Activated B cell treated with CpG ODN at 0.5 μM for 24 hours (primary cell): ENCODE data around the gene ELP2. TPM values are rescaled to one million over a fixed set of nuclear protein-coding genes. Genes with fewer than 3 reads are reported as not detected.
A peak's percentile ranks its signal among the peaks of the same experiment; 100 is the strongest.

ENCODE experiments used
- ATAC-seq: fragments of 200-7000 bp; cut with Tn5 transposase; one replicate; pipeline ENCODE4 v1.10.0; 2021; ENCODE audit warnings: low read depth, mild to moderate bottlenecking, moderate library complexity
- CTCF ChIA-PET: fragments of 350-600 bp; sonication (Branson Sonifier 250); formaldehyde crosslinking; loops from one replicate; lab custom pipeline; 2021; ENCODE audit warnings: antibody characterized with exemption; lab: Charles Lee
- POLR2A ChIA-PET: fragments of 350-600 bp; sonication (Branson Sonifier 250); formaldehyde crosslinking; loops from one replicate; lab custom pipeline; 2021; ENCODE audit warnings: antibody characterized with exemption; lab: Charles Lee
- DNase-seq: peaks from one replicate; pipeline ENCODE4 v3.0.0; 2022
- H3K27ac Mint-ChIP-seq: one replicate; pipeline ENCODE4 v1.8.0; 2020; ENCODE audit warnings: mixed read lengths
- H3K27me3 Mint-ChIP-seq: one replicate; pipeline ENCODE4 v1.8.0; 2021; ENCODE audit warnings: mixed read lengths
- H3K36me3 Mint-ChIP-seq: one replicate; pipeline ENCODE4 v1.8.0; 2021; ENCODE audit warnings: low read depth, mixed read lengths
- H3K4me1 Mint-ChIP-seq: one replicate; pipeline ENCODE4 v1.8.0; 2021; ENCODE audit warnings: mixed read lengths
- H3K4me3 Mint-ChIP-seq: one replicate; pipeline ENCODE4 v1.8.0; 2020; ENCODE audit warnings: mild to moderate bottlenecking, mixed read lengths
- H3K9me3 Mint-ChIP-seq: one replicate; pipeline ENCODE4 v1.8.0; 2020; ENCODE audit warnings: mixed read lengths
- intact Hi-C: fragments of 100-400 bp; cut with micrococcal nuclease; formaldehyde crosslinking; loops from one replicate; pipeline ENCODE4 v1.15.1; 2024
- total RNA-seq: library from RNA; stranded (reverse); gene quantifications from 2 replicates; pipeline ENCODE4 v1.2.3, GENCODE V29; 2022
- TF ChIP-seq, protein P1 (sequence below): fragments of 200-600 bp; IDR thresholded peaks from one replicate; pipeline ENCODE4 v1.8.0; 2022; ENCODE audit warnings: antibody characterized with exemption, mild to moderate bottlenecking

ELP2 gene
- total RNA-seq, 1 donor from 2014 or later = 124 TPM

DNA sequence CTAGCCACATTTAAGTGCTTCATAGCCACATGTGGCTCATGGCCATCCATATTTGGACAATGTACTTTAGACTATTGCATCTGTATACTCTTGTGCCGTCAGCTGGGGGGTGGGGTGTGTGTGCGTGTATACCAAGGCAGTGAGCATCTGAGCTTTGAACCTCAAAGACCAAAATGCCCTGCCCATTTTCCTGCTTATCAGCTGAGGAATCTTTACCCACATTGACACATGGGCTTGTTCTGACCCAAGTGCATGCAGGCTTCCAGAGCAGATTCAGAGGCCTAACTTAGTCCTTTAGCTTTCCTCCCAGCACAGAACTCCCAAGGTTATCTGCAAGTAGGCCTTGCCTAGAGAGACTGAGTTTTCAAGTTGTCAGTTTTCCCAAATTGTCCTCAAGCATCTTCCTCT, 46.5 kb downstream of the ELP2 start:
- intact Hi-C loops = no loop called here
- ATAC-seq (no peak), DNase-seq (no peak)
- H3K4me1 Mint-ChIP-seq = peaks cover 17% of the 10 kb centered on the region
- TF ChIP-seq, protein P1, sequence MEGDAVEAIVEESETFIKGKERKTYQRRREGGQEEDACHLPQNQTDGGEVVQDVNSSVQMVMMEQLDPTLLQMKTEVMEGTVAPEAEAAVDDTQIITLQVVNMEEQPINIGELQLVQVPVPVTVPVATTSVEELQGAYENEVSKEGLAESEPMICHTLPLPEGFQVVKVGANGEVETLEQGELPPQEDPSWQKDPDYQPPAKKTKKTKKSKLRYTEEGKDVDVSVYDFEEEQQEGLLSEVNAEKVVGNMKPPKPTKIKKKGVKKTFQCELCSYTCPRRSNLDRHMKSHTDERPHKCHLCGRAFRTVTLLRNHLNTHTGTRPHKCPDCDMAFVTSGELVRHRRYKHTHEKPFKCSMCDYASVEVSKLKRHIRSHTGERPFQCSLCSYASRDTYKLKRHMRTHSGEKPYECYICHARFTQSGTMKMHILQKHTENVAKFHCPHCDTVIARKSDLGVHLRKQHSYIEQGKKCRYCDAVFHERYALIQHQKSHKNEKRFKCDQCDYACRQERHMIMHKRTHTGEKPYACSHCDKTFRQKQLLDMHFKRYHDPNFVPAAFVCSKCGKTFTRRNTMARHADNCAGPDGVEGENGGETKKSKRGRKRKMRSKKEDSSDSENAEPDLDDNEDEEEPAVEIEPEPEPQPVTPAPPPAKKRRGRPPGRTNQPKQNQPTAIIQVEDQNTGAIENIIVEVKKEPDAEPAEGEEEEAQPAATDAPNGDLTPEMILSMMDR = no peak
- no peaks in the 10 kb centered on the region for H3K9me3 Mint-ChIP-seq
- peaks cover 66% of the 10 kb centered on the region for H3K36me3 Mint-ChIP-seq
- H3K4me3 Mint-ChIP-seq = no peak overlapping the region
- CTCF ChIA-PET = no interaction called here
- POLR2A ChIA-PET = no interaction called here
- H3K27ac Mint-ChIP-seq = no peak overlapping the region
- no peaks in the 10 kb centered on the region for H3K27me3 Mint-ChIP-seq

DNA sequence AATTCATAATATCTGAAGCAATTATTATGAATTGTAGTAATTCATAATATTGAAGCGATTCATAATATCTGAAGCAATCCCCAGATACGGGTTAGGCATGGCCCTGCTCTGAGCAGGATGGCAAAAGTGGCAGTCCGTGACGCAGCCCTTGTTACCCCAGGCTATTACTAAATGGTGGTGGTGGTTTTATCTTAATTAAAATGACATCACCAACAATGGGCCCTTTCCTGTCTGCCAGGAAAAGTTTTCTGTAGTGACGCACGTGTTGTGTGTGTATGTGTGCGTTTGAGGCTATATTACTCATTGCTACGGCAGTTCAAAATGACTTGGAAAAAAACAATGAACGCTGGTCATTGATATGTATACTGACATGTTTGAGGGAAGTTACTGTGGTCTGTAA, 47.0 kb downstream of the ELP2 start:
- H3K27ac Mint-ChIP-seq = no peak overlapping the region

DNA sequence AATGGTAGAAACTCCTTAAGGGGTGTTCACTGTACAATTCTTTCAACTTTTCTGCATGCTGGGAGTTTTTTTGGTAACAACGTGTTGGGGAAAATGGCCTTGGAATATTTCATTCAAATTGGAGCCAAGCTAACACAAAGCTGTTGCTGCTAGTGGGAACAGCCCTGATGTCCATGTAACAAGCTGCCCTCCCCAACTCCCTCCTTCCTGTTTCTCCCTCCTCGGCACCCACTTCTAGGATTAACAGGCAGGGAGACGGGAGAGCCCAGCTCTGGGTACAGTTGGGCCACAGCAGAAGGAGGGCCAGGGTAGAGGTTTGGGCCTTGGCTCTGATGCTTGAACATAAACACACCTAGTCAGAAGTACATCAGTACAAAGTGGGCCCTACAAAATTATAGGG, 48.2 kb downstream of the ELP2 start:
- TF ChIP-seq, protein P1 = no peak
- Mint-ChIP-seq H3K4me3 (no peak overlapping the region), H3K9me3 (no peaks in the 10 kb centered on the region), H3K27ac (peak overlapping the region; percentile 13), H3K36me3 (peaks cover 50% of the 10 kb centered on the region), H3K4me1 (peaks cover 17% of the 10 kb centered on the region), H3K27me3 (no peaks in the 10 kb centered on the region)
- DNase-seq (no peak), ATAC-seq (no peak)
- ChIA-PET CTCF (no interaction called here), POLR2A (no interaction called here)
- intact Hi-C loops = no loop called here

More for the DNA sequence above, 47.0 kb downstream of the ELP2 start:
- ChIA-PET CTCF (no interaction called here), POLR2A (no interaction called here)
- ATAC-seq = no peak
- TF ChIP-seq, protein P1 = no peak
- DNase-seq = no peak
- H3K9me3 Mint-ChIP-seq = no peaks in the 10 kb centered on the region
- intact Hi-C loops = no loop called here
- no peak overlapping the region for H3K4me3 Mint-ChIP-seq
- no peaks in the 10 kb centered on the region for H3K27me3 Mint-ChIP-seq
- peaks cover 17% of the 10 kb centered on the region for H3K4me1 Mint-ChIP-seq
- H3K36me3 Mint-ChIP-seq = peaks cover 60% of the 10 kb centered on the region

DNA sequence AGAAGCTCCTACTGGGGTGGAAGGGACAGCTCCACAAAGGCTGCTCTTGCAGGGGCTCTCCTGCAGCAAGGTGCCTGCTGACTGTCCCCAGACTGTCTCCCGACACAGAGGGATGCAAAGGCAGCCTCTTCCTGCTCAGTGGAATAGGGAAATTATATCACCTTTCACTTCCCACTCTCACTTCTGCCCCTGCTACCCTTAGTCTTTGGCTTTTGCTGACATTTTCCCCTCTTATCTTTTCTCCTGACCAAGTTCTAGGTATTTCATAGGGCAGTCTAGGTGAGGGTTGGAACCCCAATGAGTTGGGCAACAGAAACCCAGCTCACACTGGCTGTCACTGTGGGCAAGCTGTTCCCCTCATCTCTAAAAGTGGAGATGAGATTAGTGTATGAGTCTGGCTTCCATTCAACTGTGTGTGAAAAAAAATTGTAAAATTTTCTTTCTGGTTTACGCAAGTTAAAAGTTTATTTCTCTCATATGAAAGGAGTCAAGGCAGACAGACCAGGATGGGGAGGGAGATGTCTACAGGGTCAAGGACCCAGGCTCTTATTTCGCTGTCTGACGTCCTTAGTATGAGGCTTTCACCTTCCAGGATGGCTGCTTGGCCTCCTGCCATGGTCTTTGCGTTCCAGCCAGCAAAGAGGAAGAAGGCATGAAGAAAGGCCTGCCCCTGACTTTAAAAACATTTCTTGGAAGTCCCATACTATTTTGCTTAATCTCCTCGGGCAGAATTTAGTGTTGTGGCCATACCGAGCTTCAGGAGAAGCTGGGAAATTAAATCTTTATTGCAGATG, 50.1 kb downstream of the ELP2 start:
- Mint-ChIP-seq H3K9me3 (no peaks in the 10 kb centered on the region), H3K27me3 (no peaks in the 10 kb centered on the region), H3K4me1 (peaks cover 18% of the 10 kb centered on the region), H3K4me3 (no peak overlapping the region), H3K27ac (peak overlapping the region; percentile 69), H3K36me3 (peaks cover 34% of the 10 kb centered on the region)
- CTCF ChIA-PET = no interaction called here
- TF ChIP-seq, protein P1 = no peak
- no peak for ATAC-seq
- intact Hi-C loops = loop anchor here (10.0 kb wide), 1 partner anchor 655 kb away; no protein-coding TSS in a partner anchor
- DNase-seq = no peak
- POLR2A ChIA-PET = no interaction called here

DNA sequence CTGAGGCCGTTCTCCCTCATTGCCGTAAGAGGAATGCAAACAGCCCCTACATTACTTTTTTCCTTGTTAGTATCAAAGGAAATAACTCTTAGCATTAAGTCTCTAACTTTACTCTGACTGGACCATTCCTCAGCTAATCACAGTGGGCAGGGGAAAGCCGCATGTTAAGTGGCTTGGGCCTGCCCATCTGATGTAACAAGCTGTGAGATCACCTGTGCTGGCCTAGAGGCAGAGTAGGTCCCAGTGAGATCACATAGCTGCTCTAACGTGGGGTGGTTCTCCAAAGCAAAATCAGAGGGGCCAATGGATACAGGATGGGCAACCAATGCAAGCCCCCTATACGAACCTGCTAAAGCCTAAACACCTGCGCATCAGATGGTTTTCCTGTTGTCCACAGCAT, 51.7 kb downstream of the ELP2 start:
- TF ChIP-seq, protein P1 = no peak
- peaks cover 19% of the 10 kb centered on the region for H3K36me3 Mint-ChIP-seq
- DNase-seq (no peak), ATAC-seq (no peak)
- no peak overlapping the region for H3K27ac Mint-ChIP-seq
- H3K9me3 Mint-ChIP-seq = no peaks in the 10 kb centered on the region
- H3K27me3 Mint-ChIP-seq = peaks cover 2% of the 10 kb centered on the region
- H3K4me1 Mint-ChIP-seq = peaks cover 33% of the 10 kb centered on the region
- ChIA-PET POLR2A (no interaction called here), CTCF (no interaction called here)
- H3K4me3 Mint-ChIP-seq = no peak overlapping the region
- intact Hi-C loops = loop anchor here (10.0 kb wide), 1 partner anchor 653 kb away; no protein-coding TSS in a partner anchor
